ENCODE results near the gene NRP1. TPM values are rescaled to one million over a fixed set of nuclear protein-coding genes. Genes with fewer than 3 reads are reported as not detected.

The NRP1 gene
- total RNA-seq, 1 experiment from 2014 or later = 3.0 TPM

DNA sequence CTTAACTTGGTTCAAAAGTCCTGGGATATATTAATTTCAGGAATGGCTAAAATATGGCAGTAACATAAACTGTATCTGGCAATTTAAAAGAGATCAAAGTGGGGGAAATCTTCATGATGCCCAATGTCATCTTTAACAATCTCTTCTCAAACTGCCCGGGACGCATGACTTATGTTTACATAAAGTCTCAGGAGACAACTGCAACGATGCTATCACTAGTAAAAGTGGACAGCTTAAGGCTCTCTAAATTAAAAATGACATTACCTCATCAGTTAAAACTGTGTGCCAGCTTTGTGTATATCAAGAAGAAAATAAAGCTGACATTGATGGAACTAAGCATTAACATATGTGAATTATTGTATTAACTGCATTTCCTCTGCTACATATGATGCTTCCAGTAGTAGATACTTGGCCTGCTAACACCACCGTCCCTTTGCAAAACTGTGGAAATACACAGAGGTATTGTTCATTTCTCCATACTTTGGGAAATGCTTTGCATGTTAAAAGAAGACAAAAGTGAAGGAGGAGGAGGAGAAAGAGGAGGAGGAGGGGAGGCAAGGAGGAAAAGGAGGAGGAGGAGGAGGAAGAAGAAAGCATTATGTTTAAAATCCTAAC lies 62.4 kb downstream of the NRP1 start (continued):
- TF ChIP-seq, protein P1, sequence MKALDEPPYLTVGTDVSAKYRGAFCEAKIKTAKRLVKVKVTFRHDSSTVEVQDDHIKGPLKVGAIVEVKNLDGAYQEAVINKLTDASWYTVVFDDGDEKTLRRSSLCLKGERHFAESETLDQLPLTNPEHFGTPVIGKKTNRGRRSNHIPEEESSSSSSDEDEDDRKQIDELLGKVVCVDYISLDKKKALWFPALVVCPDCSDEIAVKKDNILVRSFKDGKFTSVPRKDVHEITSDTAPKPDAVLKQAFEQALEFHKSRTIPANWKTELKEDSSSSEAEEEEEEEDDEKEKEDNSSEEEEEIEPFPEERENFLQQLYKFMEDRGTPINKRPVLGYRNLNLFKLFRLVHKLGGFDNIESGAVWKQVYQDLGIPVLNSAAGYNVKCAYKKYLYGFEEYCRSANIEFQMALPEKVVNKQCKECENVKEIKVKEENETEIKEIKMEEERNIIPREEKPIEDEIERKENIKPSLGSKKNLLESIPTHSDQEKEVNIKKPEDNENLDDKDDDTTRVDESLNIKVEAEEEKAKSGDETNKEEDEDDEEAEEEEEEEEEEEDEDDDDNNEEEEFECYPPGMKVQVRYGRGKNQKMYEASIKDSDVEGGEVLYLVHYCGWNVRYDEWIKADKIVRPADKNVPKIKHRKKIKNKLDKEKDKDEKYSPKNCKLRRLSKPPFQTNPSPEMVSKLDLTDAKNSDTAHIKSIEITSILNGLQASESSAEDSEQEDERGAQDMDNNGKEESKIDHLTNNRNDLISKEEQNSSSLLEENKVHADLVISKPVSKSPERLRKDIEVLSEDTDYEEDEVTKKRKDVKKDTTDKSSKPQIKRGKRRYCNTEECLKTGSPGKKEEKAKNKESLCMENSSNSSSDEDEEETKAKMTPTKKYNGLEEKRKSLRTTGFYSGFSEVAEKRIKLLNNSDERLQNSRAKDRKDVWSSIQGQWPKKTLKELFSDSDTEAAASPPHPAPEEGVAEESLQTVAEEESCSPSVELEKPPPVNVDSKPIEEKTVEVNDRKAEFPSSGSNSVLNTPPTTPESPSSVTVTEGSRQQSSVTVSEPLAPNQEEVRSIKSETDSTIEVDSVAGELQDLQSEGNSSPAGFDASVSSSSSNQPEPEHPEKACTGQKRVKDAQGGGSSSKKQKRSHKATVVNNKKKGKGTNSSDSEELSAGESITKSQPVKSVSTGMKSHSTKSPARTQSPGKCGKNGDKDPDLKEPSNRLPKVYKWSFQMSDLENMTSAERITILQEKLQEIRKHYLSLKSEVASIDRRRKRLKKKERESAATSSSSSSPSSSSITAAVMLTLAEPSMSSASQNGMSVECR (CRISPR knock-in tag; IDR thresholded peaks at IDR 0.05; ENCODE audit: borderline replicate concordance) = no peak
- TF ChIP-seq, protein P2, sequence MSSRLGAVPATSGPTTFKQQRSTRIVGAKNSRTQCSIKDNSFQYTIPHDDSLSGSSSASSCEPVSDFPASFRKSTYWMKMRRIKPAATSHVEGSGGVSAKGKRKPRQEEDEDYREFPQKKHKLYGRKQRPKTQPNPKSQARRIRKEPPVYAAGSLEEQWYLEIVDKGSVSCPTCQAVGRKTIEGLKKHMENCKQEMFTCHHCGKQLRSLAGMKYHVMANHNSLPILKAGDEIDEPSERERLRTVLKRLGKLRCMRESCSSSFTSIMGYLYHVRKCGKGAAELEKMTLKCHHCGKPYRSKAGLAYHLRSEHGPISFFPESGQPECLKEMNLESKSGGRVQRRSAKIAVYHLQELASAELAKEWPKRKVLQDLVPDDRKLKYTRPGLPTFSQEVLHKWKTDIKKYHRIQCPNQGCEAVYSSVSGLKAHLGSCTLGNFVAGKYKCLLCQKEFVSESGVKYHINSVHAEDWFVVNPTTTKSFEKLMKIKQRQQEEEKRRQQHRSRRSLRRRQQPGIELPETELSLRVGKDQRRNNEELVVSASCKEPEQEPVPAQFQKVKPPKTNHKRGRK (CRISPR knock-in tag; IDR thresholded peaks at IDR 0.05; ENCODE audit: borderline replicate concordance) = no peak
- TF ChIP-seq SMAD3 (CRISPR knock-in tag; IDR thresholded peaks at IDR 0.05; ENCODE audit: borderline replicate concordance) = no peak
- TF ChIP-seq SOX15 (CRISPR knock-in tag; IDR thresholded peaks at IDR 0.05) = no peak
- TF ChIP-seq, protein P3, sequence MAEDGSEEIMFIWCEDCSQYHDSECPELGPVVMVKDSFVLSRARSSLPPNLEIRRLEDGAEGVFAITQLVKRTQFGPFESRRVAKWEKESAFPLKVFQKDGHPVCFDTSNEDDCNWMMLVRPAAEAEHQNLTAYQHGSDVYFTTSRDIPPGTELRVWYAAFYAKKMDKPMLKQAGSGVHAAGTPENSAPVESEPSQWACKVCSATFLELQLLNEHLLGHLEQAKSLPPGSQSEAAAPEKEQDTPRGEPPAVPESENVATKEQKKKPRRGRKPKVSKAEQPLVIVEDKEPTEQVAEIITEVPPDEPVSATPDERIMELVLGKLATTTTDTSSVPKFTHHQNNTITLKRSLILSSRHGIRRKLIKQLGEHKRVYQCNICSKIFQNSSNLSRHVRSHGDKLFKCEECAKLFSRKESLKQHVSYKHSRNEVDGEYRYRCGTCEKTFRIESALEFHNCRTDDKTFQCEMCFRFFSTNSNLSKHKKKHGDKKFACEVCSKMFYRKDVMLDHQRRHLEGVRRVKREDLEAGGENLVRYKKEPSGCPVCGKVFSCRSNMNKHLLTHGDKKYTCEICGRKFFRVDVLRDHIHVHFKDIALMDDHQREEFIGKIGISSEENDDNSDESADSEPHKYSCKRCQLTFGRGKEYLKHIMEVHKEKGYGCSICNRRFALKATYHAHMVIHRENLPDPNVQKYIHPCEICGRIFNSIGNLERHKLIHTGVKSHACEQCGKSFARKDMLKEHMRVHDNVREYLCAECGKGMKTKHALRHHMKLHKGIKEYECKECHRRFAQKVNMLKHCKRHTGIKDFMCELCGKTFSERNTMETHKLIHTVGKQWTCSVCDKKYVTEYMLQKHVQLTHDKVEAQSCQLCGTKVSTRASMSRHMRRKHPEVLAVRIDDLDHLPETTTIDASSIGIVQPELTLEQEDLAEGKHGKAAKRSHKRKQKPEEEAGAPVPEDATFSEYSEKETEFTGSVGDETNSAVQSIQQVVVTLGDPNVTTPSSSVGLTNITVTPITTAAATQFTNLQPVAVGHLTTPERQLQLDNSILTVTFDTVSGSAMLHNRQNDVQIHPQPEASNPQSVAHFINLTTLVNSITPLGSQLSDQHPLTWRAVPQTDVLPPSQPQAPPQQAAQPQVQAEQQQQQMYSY (CRISPR knock-in tag; IDR thresholded peaks at IDR 0.05) = no peak
- no peak for TF ChIP-seq RELA (CRISPR knock-in tag; IDR thresholded peaks at IDR 0.05; ENCODE audit: borderline replicate concordance)

DNA sequence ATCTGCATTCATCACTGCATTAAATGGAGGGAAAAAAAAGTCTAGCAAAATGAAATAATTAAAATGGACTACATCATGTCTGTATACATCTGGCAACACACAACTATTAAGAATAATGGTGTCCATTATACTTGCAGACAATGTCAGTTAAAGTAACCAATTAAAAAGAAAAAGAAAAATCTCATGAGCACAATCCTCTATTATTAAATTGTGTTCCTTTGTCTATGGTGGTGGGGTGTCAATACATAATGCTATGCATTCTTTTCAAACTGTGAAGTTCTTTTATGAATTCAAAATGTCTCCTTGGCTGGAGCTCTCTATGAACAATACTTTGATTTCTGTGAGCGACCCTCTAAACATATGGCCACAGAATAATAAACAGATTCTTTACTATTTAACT lies 63.5 kb downstream of the NRP1 start:
- peaks cover 26% of the 10 kb centered on the region for H3K4me1 Mint-ChIP-seq
- CTCF ChIA-PET = no interaction called here
- DNase-seq (ENCODE audit: low spot score) (no peak), ATAC-seq (no peak)
- POLR2A ChIA-PET = no interaction called here
- H3K27ac Mint-ChIP-seq = no peak overlapping the region
- no peaks in the 10 kb centered on the region for H3K27me3 Mint-ChIP-seq (ENCODE audit: low read depth)
- no peaks in the 10 kb centered on the region for H3K9me3 Mint-ChIP-seq
- no peaks in the 10 kb centered on the region for H3K36me3 Mint-ChIP-seq
- H3K4me3 Mint-ChIP-seq = no peak overlapping the region
- TF ChIP-seq GRHL2 (CRISPR knock-in tag; IDR thresholded peaks at IDR 0.05; ENCODE audit: insufficient replicate concordance, severe bottlenecking) = no peak
- TF ChIP-seq ZNF396 (CRISPR knock-in tag; IDR thresholded peaks at IDR 0.05; ENCODE audit: borderline replicate concordance) = no peak
- TF ChIP-seq SP1 (CRISPR knock-in tag; conservative IDR thresholded peaks at IDR 0.05) = no peak
- TF ChIP-seq TCF7 (CRISPR knock-in tag; IDR thresholded peaks at IDR 0.05; ENCODE audit: low read depth) = no peak
- TF ChIP-seq FOXK1 (CRISPR knock-in tag; IDR thresholded peaks at IDR 0.05) = no peak
- no peak for TF ChIP-seq HMGA2 (CRISPR knock-in tag; IDR thresholded peaks at IDR 0.05)
- no peak for TF ChIP-seq TP53 (CRISPR knock-in tag; IDR thresholded peaks at IDR 0.05)

DNA sequence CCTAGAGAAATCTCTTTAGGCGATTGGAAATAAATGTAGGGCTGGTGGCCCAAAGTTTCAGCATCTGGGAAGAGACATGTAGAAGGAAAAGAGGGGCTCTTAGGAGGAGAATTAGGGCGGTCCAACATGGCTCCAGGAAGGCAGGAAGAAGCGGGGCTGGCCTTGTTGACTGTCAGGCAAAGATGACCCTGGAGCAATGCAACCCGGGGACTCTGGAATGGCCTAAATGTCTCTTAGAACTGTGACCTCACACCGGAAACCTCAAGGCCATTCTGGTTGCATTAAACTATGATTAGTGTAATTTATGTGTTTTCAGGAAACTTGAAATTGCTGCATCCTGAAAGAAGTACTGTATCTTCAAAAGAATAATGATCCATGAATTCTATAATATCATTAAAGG lies 66.8 kb downstream of the NRP1 start:
- no peak overlapping the region for H3K4me3 Mint-ChIP-seq
- no peaks in the 10 kb centered on the region for H3K9me3 Mint-ChIP-seq
- peaks cover 16% of the 10 kb centered on the region for H3K4me1 Mint-ChIP-seq
- ChIA-PET CTCF (no interaction called here), POLR2A (no interaction called here)
- no peaks in the 10 kb centered on the region for H3K27me3 Mint-ChIP-seq (ENCODE audit: low read depth)
- ATAC-seq = no peak
- H3K27ac Mint-ChIP-seq = no peak overlapping the region
- no peaks in the 10 kb centered on the region for H3K36me3 Mint-ChIP-seq
- DNase-seq (ENCODE audit: low spot score) = no peak
- TF ChIP-seq TEAD4 (CRISPR knock-in tag; IDR thresholded peaks at IDR 0.05) = no peak
- no peak for TF ChIP-seq ZNF671 (CRISPR knock-in tag; IDR thresholded peaks at IDR 0.05)
- TF ChIP-seq, protein P4, sequence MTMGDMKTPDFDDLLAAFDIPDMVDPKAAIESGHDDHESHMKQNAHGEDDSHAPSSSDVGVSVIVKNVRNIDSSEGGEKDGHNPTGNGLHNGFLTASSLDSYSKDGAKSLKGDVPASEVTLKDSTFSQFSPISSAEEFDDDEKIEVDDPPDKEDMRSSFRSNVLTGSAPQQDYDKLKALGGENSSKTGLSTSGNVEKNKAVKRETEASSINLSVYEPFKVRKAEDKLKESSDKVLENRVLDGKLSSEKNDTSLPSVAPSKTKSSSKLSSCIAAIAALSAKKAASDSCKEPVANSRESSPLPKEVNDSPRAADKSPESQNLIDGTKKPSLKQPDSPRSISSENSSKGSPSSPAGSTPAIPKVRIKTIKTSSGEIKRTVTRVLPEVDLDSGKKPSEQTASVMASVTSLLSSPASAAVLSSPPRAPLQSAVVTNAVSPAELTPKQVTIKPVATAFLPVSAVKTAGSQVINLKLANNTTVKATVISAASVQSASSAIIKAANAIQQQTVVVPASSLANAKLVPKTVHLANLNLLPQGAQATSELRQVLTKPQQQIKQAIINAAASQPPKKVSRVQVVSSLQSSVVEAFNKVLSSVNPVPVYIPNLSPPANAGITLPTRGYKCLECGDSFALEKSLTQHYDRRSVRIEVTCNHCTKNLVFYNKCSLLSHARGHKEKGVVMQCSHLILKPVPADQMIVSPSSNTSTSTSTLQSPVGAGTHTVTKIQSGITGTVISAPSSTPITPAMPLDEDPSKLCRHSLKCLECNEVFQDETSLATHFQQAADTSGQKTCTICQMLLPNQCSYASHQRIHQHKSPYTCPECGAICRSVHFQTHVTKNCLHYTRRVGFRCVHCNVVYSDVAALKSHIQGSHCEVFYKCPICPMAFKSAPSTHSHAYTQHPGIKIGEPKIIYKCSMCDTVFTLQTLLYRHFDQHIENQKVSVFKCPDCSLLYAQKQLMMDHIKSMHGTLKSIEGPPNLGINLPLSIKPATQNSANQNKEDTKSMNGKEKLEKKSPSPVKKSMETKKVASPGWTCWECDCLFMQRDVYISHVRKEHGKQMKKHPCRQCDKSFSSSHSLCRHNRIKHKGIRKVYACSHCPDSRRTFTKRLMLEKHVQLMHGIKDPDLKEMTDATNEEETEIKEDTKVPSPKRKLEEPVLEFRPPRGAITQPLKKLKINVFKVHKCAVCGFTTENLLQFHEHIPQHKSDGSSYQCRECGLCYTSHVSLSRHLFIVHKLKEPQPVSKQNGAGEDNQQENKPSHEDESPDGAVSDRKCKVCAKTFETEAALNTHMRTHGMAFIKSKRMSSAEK (CRISPR knock-in tag; IDR thresholded peaks at IDR 0.05; ENCODE audit: borderline replicate concordance) = no peak
- no peak for TF ChIP-seq NR2C2 (CRISPR knock-in tag; IDR thresholded peaks at IDR 0.05)
- TF ChIP-seq ZNF121 (CRISPR knock-in tag; IDR thresholded peaks at IDR 0.05) = no peak
- no peak for TF ChIP-seq HMGA2 (CRISPR knock-in tag; IDR thresholded peaks at IDR 0.05)
- TF ChIP-seq, protein P5, sequence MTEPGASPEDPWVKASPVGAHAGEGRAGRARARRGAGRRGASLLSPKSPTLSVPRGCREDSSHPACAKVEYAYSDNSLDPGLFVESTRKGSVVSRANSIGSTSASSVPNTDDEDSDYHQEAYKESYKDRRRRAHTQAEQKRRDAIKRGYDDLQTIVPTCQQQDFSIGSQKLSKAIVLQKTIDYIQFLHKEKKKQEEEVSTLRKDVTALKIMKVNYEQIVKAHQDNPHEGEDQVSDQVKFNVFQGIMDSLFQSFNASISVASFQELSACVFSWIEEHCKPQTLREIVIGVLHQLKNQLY (CRISPR knock-in tag; IDR thresholded peaks at IDR 0.05) = no peak
- no peak for TF ChIP-seq ZNF423 (CRISPR knock-in tag; IDR thresholded peaks at IDR 0.05)

Data from WTC11 (cell line).